T-helper 1 cell (primary cell): ENCODE data around the gene SERAC1.
"Not testable (repeated sequence)": the region's sequence is repeated elsewhere in the genome, so short reads cannot be mapped to it uniquely, and the experiment has no call there.

Experiments used
- DNase-seq, 5 donors: peaks; one replicate each; pipeline ENCODE4 v3.0.0-alpha.2; 2012 to 2020
- total RNA-seq, 4 donors: gene quantifications; one replicate each; lab custom pipeline; 2026; lab: John Stamatoyannopoulos, UW

The SERAC1 gene
- total RNA-seq, result 2.7 to 8.6 (median 4.3) reads per million in 4 donors

GRCh38 chr6:158168040-158168289 lies at the start of gene SERAC1:
TSS of gene SERAC1 (minus strand) at chr6:158168262. CDS start at chr6:158158363, 9,899 bp downstream.
- DNase-seq, result no peak

GRCh38 chr6:158213925-158214674 lies 46.0 kb upstream of the SERAC1 start:
- peak in 4 of 5 donors; percentile 18 to 76 (median 34) for DNase-seq

GRCh38 chr6:158211273-158212055 lies 43.4 kb upstream of the SERAC1 start:
- peak in 1 of 5 donors; percentile 73 for DNase-seq

- DNase-seq, result not testable (repeated sequence)
These were observed 41.7 kb upstream of the SERAC1 start for GRCh38 chr6:158209582-158210333.

- not testable (repeated sequence) for DNase-seq
These were observed 40.4 kb upstream of the SERAC1 start for GRCh38 chr6:158208226-158209030.

- peak in 1 of 5 donors; percentile 93 for DNase-seq
These were observed 39.3 kb upstream of the SERAC1 start for GRCh38 chr6:158207422-158207788.

- DNase-seq, result no peak
These were observed 38.8 kb upstream of the SERAC1 start for GRCh38 chr6:158206740-158207421.

- no peak for DNase-seq
These were observed 37.3 kb upstream of the SERAC1 start for GRCh38 chr6:158205169-158205944.

GRCh38 chr6:158198461-158198860 lies 30.4 kb upstream of the SERAC1 start:
- no peak for DNase-seq

- no peak for DNase-seq
These were observed 26.6 kb upstream of the SERAC1 start for GRCh38 chr6:158194487-158195280.

- DNase-seq, result no peak
These were observed 23.7 kb upstream of the SERAC1 start for GRCh38 chr6:158191761-158192160.

- DNase-seq, result no peak
These were observed 23.0 kb upstream of the SERAC1 start for GRCh38 chr6:158191032-158191431.

- no peak for DNase-seq
These were observed 20.5 kb upstream of the SERAC1 start for GRCh38 chr6:158188591-158188990.

- no peak for DNase-seq
These were observed 17.8 kb upstream of the SERAC1 start for GRCh38 chr6:158185729-158186456.

GRCh38 chr6:158184608-158185007 lies 16.5 kb upstream of the SERAC1 start:
- DNase-seq, result no peak

- DNase-seq, result not testable (repeated sequence)
These were observed 15.3 kb upstream of the SERAC1 start for GRCh38 chr6:158183174-158183972.

- not testable (repeated sequence) for DNase-seq
These were observed 9.7 kb upstream of the SERAC1 start for GRCh38 chr6:158177712-158178111.

- no peak for DNase-seq
These were observed 7.0 kb upstream of the SERAC1 start for GRCh38 chr6:158175111-158175510.

- no peak for DNase-seq
These were observed 6.5 kb upstream of the SERAC1 start for GRCh38 chr6:158174514-158174913.
